Activated CD8-positive, alpha-beta memory T cell treated with anti-CD3 and anti-CD28 coated beads for 36 hours (primary cell): Measurements from ENCODE around the gene DSTYK. TPM values are rescaled to one million over a fixed set of nuclear protein-coding genes. Genes with fewer than 3 reads are reported as not detected.
"Not testable (repeated sequence)": the region's sequence is repeated elsewhere in the genome, so short reads cannot be mapped to it uniquely, and the experiment has no call there.

Source experiments
- CTCF ChIA-PET: fragments of 350-600 bp; sonication (Branson Sonifier 250); formaldehyde crosslinking; loops from one replicate; lab custom pipeline; 2021; ENCODE audit warnings: antibody characterized with exemption; lab: Charles Lee
- POLR2A ChIA-PET: fragments of 350-600 bp; sonication (Branson Sonifier 250); formaldehyde crosslinking; loops from one replicate; lab custom pipeline; 2021; ENCODE audit warnings: antibody characterized with exemption; lab: Charles Lee
- total RNA-seq, 2 experiments: library from RNA; stranded (reverse); gene quantifications; one replicate each; pipeline ENCODE4 v1.2.3, GENCODE V29; 2021

The DSTYK gene
- total RNA-seq, 2 experiments from 2014 or later: 18.0 to 18.1 TPM

GRCh38 chr1:205245096-205245495 lies 33.6 kb upstream of the DSTYK start:
- POLR2A ChIA-PET: no interaction called here

GRCh38 chr1:205244384-205244783 lies 32.9 kb upstream of the DSTYK start:
- POLR2A ChIA-PET: no interaction called here
- CTCF ChIA-PET: interaction anchor here (0.8 to 2.1 kb wide), 6 partner anchors 12 to 121 kb away, joined by 3 to 7 read pairs (median 4); partner anchors contain the start of gene TMCC2

More at GRCh38 chr1:205245096-205245495, 33.6 kb upstream of the DSTYK start:
- CTCF ChIA-PET: interaction anchor here (1.3 kb wide), 1 partner anchor 12 kb away, joined by 3 read pairs; no protein-coding TSS in a partner anchor

- CTCF ChIA-PET: interaction anchor here (0.8 to 2.1 kb wide), 7 partner anchors 13 to 120 kb away, joined by 3 to 7 read pairs (median 3); partner anchors contain the start of gene TMCC2
- POLR2A ChIA-PET: interaction anchor here (1.0 kb wide), 1 partner anchor 121 kb away, joined by 3 read pairs; no protein-coding TSS in a partner anchor
Measured at GRCh38 chr1:205243350-205244191, 32.1 kb upstream of the DSTYK start.

- ChIA-PET CTCF (interaction anchor here (1.1 to 1.3 kb wide), 2 partner anchors 15 to 90 kb away, joined by 3 to 4 read pairs; no protein-coding TSS in a partner anchor), POLR2A (no interaction called here)
Measured at GRCh38 chr1:205241366-205242030, 30.0 kb upstream of the DSTYK start.

GRCh38 chr1:205240569-205240968 lies 29.1 kb upstream of the DSTYK start:
- ChIA-PET CTCF (interaction anchor here (1.1 to 4.6 kb wide), 3 partner anchors 14 to 89 kb away, joined by 3 to 29 read pairs (median 4); no protein-coding TSS in a partner anchor), POLR2A (no interaction called here)

- ChIA-PET CTCF (interaction anchor here (1.3 to 4.6 kb wide), 2 partner anchors 15 to 89 kb away, joined by 4 to 29 read pairs; no protein-coding TSS in a partner anchor), POLR2A (no interaction called here)
Measured at GRCh38 chr1:205240118-205240517, 28.6 kb upstream of the DSTYK start.

- POLR2A ChIA-PET: no interaction called here
- CTCF ChIA-PET: interaction anchor here (4.6 kb wide), 1 partner anchor 16 kb away, joined by 29 read pairs; no protein-coding TSS in a partner anchor
Measured at GRCh38 chr1:205239078-205239477, 27.6 kb upstream of the DSTYK start.

- POLR2A ChIA-PET: no interaction called here
Measured at GRCh38 chr1:205237526-205238484, 26.3 kb upstream of the DSTYK start.

GRCh38 chr1:205236951-205237475 lies 25.5 kb upstream of the DSTYK start:
- POLR2A ChIA-PET: no interaction called here
- CTCF ChIA-PET: interaction anchor here (4.6 kb wide), 1 partner anchor 18 kb away, joined by 29 read pairs; no protein-coding TSS in a partner anchor

More at GRCh38 chr1:205237526-205238484, 26.3 kb upstream of the DSTYK start:
- CTCF ChIA-PET: interaction anchor here (1.2 to 4.6 kb wide), 3 partner anchors 9 to 17 kb away, joined by 3 to 29 read pairs (median 3); no protein-coding TSS in a partner anchor

GRCh38 chr1:205236526-205236925 lies 25.0 kb upstream of the DSTYK start:
- ChIA-PET POLR2A (no interaction called here), CTCF (interaction anchor here (4.6 kb wide), 1 partner anchor 19 kb away, joined by 29 read pairs; no protein-coding TSS in a partner anchor)

- ChIA-PET POLR2A (no interaction called here), CTCF (interaction anchor here (4.6 kb wide), 1 partner anchor 19 kb away, joined by 29 read pairs; no protein-coding TSS in a partner anchor)
Measured at GRCh38 chr1:205235951-205236350, 24.4 kb upstream of the DSTYK start.

- CTCF ChIA-PET, POLR2A ChIA-PET: not testable (repeated sequence)
Measured at GRCh38 chr1:205233986-205234385, 22.5 kb upstream of the DSTYK start.

GRCh38 chr1:205232945-205233397 lies 21.5 kb upstream of the DSTYK start:
- ChIA-PET CTCF (interaction anchor here (1.5 kb wide), 1 partner anchor 23 kb away, joined by 3 read pairs; no protein-coding TSS in a partner anchor), POLR2A (interaction anchor here (0.7 kb wide), 1 partner anchor 719 kb away, joined by 7 read pairs; no protein-coding TSS in a partner anchor)

GRCh38 chr1:205232127-205232820 lies 20.8 kb upstream of the DSTYK start:
- CTCF ChIA-PET: interaction anchor here (1.5 kb wide), 1 partner anchor 24 kb away, joined by 3 read pairs; no protein-coding TSS in a partner anchor
- POLR2A ChIA-PET: no interaction called here

GRCh38 chr1:205230982-205231381 lies 19.5 kb upstream of the DSTYK start:
- CTCF ChIA-PET: no interaction called here
- POLR2A ChIA-PET: no interaction called here

- POLR2A ChIA-PET: interaction anchor here (0.6 to 3.2 kb wide), 2 partner anchors 18 to 36 kb away, joined by 5 to 10 read pairs; partner anchors contain the start of gene DSTYK
- CTCF ChIA-PET: interaction anchor here (0.6 to 7.5 kb wide), 16 partner anchors 10 to 423 kb away, joined by 3 to 72 read pairs (median 3); no protein-coding TSS in a partner anchor
Measured at GRCh38 chr1:205229916-205230700, 18.6 kb upstream of the DSTYK start.
